ENCODE data around the gene FAM177A1.
A peak's percentile ranks its signal among the peaks of the same experiment; 100 is the strongest.
"Not testable (repeated sequence)": the region's sequence is repeated elsewhere in the genome, so short reads cannot be mapped to it uniquely, and the experiment has no call there.

Gene FAM177A1

GRCh38 chr14:35028435-35028834 is 17.6 kb upstream of the FAM177A1 start:
- TF ChIP-seq, protein P1, sequence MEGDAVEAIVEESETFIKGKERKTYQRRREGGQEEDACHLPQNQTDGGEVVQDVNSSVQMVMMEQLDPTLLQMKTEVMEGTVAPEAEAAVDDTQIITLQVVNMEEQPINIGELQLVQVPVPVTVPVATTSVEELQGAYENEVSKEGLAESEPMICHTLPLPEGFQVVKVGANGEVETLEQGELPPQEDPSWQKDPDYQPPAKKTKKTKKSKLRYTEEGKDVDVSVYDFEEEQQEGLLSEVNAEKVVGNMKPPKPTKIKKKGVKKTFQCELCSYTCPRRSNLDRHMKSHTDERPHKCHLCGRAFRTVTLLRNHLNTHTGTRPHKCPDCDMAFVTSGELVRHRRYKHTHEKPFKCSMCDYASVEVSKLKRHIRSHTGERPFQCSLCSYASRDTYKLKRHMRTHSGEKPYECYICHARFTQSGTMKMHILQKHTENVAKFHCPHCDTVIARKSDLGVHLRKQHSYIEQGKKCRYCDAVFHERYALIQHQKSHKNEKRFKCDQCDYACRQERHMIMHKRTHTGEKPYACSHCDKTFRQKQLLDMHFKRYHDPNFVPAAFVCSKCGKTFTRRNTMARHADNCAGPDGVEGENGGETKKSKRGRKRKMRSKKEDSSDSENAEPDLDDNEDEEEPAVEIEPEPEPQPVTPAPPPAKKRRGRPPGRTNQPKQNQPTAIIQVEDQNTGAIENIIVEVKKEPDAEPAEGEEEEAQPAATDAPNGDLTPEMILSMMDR (IDR thresholded peaks at IDR 0.05; ENCODE audit: insufficient read depth, low read depth, low read length, missing control alignments) = no peak
- no peak for DNase-seq (ENCODE audit: low read depth)
- H3K4me3 ChIP-seq (ENCODE audit: low read length) = no peak overlapping the region

DNA sequence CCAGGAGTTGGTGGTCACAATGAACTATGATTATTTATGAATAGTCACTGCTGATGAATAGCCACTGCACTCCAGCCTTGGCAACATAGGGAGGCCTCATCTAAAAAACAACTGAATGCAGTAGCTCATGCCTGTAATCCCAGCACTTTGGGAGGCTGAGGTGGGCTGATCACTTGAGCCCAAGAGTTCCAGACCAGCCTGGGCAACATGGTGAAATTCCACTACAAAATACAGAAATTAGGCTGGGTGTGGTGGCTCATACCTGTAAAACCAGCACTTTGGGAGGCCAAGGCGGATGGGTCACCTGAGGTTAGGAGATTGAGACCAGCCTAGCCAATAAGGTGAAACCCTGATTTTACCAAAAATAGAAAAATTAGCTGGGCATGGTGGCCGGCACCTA is 13.5 kb upstream of the FAM177A1 start:
- H3K4me3 ChIP-seq (ENCODE audit: low read length) = no peak overlapping the region
- TF ChIP-seq, protein P1 (IDR thresholded peaks at IDR 0.05; ENCODE audit: insufficient read depth, low read depth, low read length, missing control alignments) = no peak
- no peak for DNase-seq (ENCODE audit: low read depth)

DNA sequence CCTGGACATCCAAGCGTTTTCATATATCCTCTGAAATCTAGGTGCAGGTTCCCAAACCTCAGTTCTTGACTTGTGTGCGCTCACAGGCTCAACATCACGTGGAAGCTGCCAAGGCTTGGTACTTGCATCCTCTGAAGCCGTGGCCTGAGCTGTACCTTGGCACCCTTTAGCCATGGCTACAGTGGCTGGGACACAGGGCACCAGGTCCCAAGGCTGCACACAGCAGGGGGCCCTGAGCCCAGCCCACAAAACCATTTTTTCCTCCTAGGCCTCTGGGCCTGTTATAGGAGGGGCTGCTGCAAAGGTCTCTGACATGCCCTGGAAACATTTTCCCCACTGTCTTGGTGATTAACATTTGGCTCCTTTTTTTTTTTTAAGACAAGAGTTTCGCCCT is 11.6 kb upstream of the FAM177A1 start:
- no peak overlapping the region for H3K4me3 ChIP-seq (ENCODE audit: low read length)
- TF ChIP-seq, protein P1 (IDR thresholded peaks at IDR 0.05; ENCODE audit: insufficient read depth, low read depth, low read length, missing control alignments) = no peak
- DNase-seq (ENCODE audit: low read depth) = no peak

- H3K4me3 ChIP-seq (ENCODE audit: low read length); DNase-seq (ENCODE audit: low read depth): not testable (repeated sequence)
These were observed 11.0 kb upstream of the FAM177A1 start for GRCh38 chr14:35034944-35035554.

DNA sequence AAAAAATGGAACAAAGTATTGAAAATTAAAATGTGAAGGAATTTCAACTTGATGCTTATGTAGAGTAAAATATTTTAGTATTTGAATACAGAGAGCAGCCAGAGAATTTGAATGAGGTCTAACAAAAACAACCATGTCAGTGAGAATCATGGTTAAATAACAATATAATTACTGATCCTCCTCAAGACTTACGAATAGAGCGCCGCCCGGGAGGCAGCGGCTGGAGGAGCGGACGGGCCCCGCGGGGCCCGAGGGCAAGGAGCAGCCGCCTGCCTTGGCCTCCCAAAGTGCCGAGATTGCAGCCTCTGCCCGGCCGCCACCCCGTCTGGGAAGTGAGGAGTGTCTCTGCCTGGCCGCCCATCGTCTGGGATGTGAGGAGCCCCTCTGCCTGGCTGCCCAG is 7.8 kb upstream of the FAM177A1 start:
- DNase-seq (ENCODE audit: low read depth); H3K4me3 ChIP-seq (ENCODE audit: low read length): not testable (repeated sequence)

GRCh38 chr14:35042632-35043031 is 3.4 kb upstream of the FAM177A1 start:
- H3K4me3 ChIP-seq (ENCODE audit: low read length) = no peak overlapping the region
- no peak for DNase-seq (ENCODE audit: low read depth)
- TF ChIP-seq, protein P1 (IDR thresholded peaks at IDR 0.05; ENCODE audit: insufficient read depth, low read depth, low read length, missing control alignments) = no peak

- no peak for DNase-seq (ENCODE audit: low read depth)
- TF ChIP-seq, protein P1 (IDR thresholded peaks at IDR 0.05; ENCODE audit: insufficient read depth, low read depth, low read length, missing control alignments) = no peak
- no peak overlapping the region for H3K4me3 ChIP-seq (ENCODE audit: low read length)
These were observed 3.0 kb upstream of the FAM177A1 start for GRCh38 chr14:35043046-35043445.

- DNase-seq (ENCODE audit: low read depth) = peak; percentile 29
These were observed 904 bp upstream of the FAM177A1 start for GRCh38 chr14:35044939-35045797.

More at GRCh38 chr14:35044939-35045797, 904 bp upstream of the FAM177A1 start:
- H3K4me3 ChIP-seq (ENCODE audit: low read length) = peak overlapping the region; percentile 54
- TF ChIP-seq, protein P1 (IDR thresholded peaks at IDR 0.05; ENCODE audit: insufficient read depth, low read depth, low read length, missing control alignments) = no peak

All from epithelial cell of esophagus (primary cell).